IMR-90 (cell line): ENCODE results near the gene NAPEPLD. TPM values are rescaled to one million over a fixed set of nuclear protein-coding genes. Genes with fewer than 3 reads are reported as not detected.

Source experiments
- ATAC-seq: fragments of 200-7000 bp; cut with Tn5 transposase; 2 replicates; pipeline ENCODE4 v1.9.1; 2020; ENCODE audit warnings: low read depth, mild to moderate bottlenecking, moderate library complexity
- BruUV-seq: library from RNA; stranded (reverse); fragments of 400-500 nt; replicated peaks from 2 replicates; lab custom pipeline; 2021; lab: Mats Ljungman, UMichigan
- CTCF ChIA-PET: fragments of 300-600 bp; formaldehyde crosslinking; extraction: SDS; loops from one replicate; lab custom pipeline; 2021; ENCODE audit warnings: antibody characterized with exemption; lab: Yijun Ruan, JAX
- POLR2A ChIA-PET: fragments of 300-600 bp; sonication (Branson Sonifier 250); formaldehyde crosslinking; loops from one replicate; lab custom pipeline; 2022; ENCODE audit warnings: antibody characterized with exemption; ENCODE audit not compliant: unreplicated experiment; lab: Charles Lee
- DNase-seq: peaks from one replicate; pipeline ENCODE4 v3.0.0; 2013
- H2AFZ ChIP-seq: replicated peaks from 2 replicates; pipeline ENCODE3; 2013; ENCODE audit warnings: low read length, mild to moderate bottlenecking; ENCODE audit not compliant: poor library complexity
- H2AK5ac ChIP-seq: 2 replicates; pipeline ENCODE4 v1.6.1; 2013; ENCODE audit warnings: low read depth, low read length, inconsistent platforms
- H2AK9ac ChIP-seq: replicated peaks from 2 replicates; pipeline ENCODE3; 2013; ENCODE audit warnings: mild to moderate bottlenecking, low read depth, low read length, moderate library complexity; ENCODE audit not compliant: poor library complexity
- H2BK120ac ChIP-seq: 2 replicates; pipeline ENCODE4 v1.6.1; 2013; ENCODE audit warnings: low read depth, low read length, inconsistent platforms
- H2BK15ac ChIP-seq: 3 replicates; pipeline ENCODE4 v1.6.1; 2013; ENCODE audit warnings: low read depth, low read length, inconsistent platforms
- H2BK20ac ChIP-seq: 2 replicates; pipeline ENCODE4 v1.6.1; 2013; ENCODE audit warnings: low read depth, mild to moderate bottlenecking, inconsistent platforms, low read length, moderate library complexity
- H2BK5ac ChIP-seq: 2 replicates; pipeline ENCODE4 v1.6.1; 2013; ENCODE audit warnings: mild to moderate bottlenecking, low read depth, low read length, inconsistent platforms; ENCODE audit not compliant: poor library complexity, severe bottlenecking
- H3K14ac ChIP-seq: replicated peaks from 2 replicates; pipeline ENCODE4 v1.6.1; 2013; ENCODE audit warnings: low read depth, low read length, inconsistent platforms
- H3K18ac ChIP-seq: 2 replicates; pipeline ENCODE4 v1.6.1; 2013; ENCODE audit warnings: low read depth, low read length, control low read depth
- H3K23ac ChIP-seq: 2 replicates; pipeline ENCODE4 v1.6.1; 2013; ENCODE audit warnings: low read depth, low read length, inconsistent platforms
- H3K27ac ChIP-seq: 2 replicates; pipeline ENCODE4 v1.5.1; 2013; ENCODE audit warnings: mild to moderate bottlenecking, control low read depth, low read length; ENCODE audit not compliant: insufficient read depth
- H3K27me3 ChIP-seq: 2 replicates; pipeline ENCODE4 v1.6.1; 2013; ENCODE audit warnings: low read length; ENCODE audit not compliant: control insufficient read depth, insufficient read depth
- H3K36me3 ChIP-seq: 2 replicates; pipeline ENCODE4 v1.6.1; 2013; ENCODE audit warnings: low read length, mixed read lengths; ENCODE audit not compliant: control insufficient read depth, insufficient read depth
- H3K4ac ChIP-seq: 2 replicates; pipeline ENCODE4 v1.6.1; 2013; ENCODE audit warnings: low read depth, low read length, inconsistent platforms
- H3K4me1 ChIP-seq: 2 replicates; pipeline ENCODE4 v1.6.1; 2013; ENCODE audit warnings: low read length, mixed read lengths; ENCODE audit not compliant: control insufficient read depth, insufficient read depth
- H3K4me2 ChIP-seq: 2 replicates; pipeline ENCODE4 v1.6.1; 2013; ENCODE audit warnings: low read depth, mild to moderate bottlenecking, control low read depth, low read length, moderate library complexity
- H3K4me3 ChIP-seq: 2 replicates; pipeline ENCODE4 v1.5.1; 2013; ENCODE audit warnings: low read depth, mild to moderate bottlenecking, control low read depth, low read length, moderate library complexity; ENCODE audit not compliant: insufficient read depth
- H3K56ac ChIP-seq: 2 replicates; pipeline ENCODE4 v1.6.1; 2013; ENCODE audit warnings: low read length, inconsistent platforms; ENCODE audit not compliant: insufficient read depth; ENCODE audit errors: extremely low read depth
- H3K79me1 ChIP-seq, 2 experiments: 2 replicates each; pipeline ENCODE4 v1.6.1; 2013; ENCODE audit warnings: low read length in 2 of 2, inconsistent platforms in 1 of 2, low read depth in 1 of 2
- H3K9ac ChIP-seq: 2 replicates; pipeline ENCODE4 v1.6.1; 2013; ENCODE audit warnings: low read depth, low read length, control low read depth
- H3K9me1 ChIP-seq: 2 replicates; pipeline ENCODE4 v1.6.1; 2013; ENCODE audit warnings: low read length, inconsistent platforms; ENCODE audit not compliant: insufficient read depth
- H3K9me3 ChIP-seq: 2 replicates; pipeline ENCODE4 v1.6.1; 2013; ENCODE audit warnings: low read length; ENCODE audit not compliant: control insufficient read depth, insufficient read depth
- H4K20me1 ChIP-seq: 2 replicates; pipeline ENCODE4 v1.6.1; 2013; ENCODE audit warnings: low read length, inconsistent platforms; ENCODE audit not compliant: insufficient read depth
- H4K5ac ChIP-seq: 2 replicates; pipeline ENCODE4 v1.6.1; 2013; ENCODE audit warnings: mild to moderate bottlenecking, low read depth, low read length, control low read depth
- H4K8ac ChIP-seq, 2 experiments: 2 replicates each; pipeline ENCODE4 v1.6.1; 2013; ENCODE audit warnings: low read depth in 2 of 2, low read length in 2 of 2, control low read depth in 1 of 2, inconsistent platforms in 1 of 2
- H4K91ac ChIP-seq: 2 replicates; pipeline ENCODE4 v1.6.1; 2013; ENCODE audit warnings: low read depth, low read length, inconsistent platforms; ENCODE audit not compliant: insufficient read depth
- CEBPB ChIP-seq: IDR thresholded peaks from 2 replicates; pipeline ENCODE4 v1.6.1; 2012; ENCODE audit warnings: low read depth, low read length, improper control_type of control experiment
- MAZ ChIP-seq: IDR thresholded peaks from 2 replicates; pipeline ENCODE4 v1.6.1; 2012; ENCODE audit warnings: low read depth, mild to moderate bottlenecking, low read length, improper control_type of control experiment, moderate library complexity, borderline replicate concordance
- whole genome bisulfite sequencing, 2 experiments: methylation state at CpG; one replicate each; pipeline versions ENCODE4 v1.1.5 to v1.1.7; 2013; ENCODE audit warnings: missing lambda C conversion rate in 2 of 2; ENCODE audit not compliant: insufficient read length in 1 of 2; ENCODE audit errors: extremely low coverage in 2 of 2; 5-methylcytosine and 5-hydroxymethylcytosine counted together
- dilution Hi-C: fragments of 300-500 bp; cut with HindIII; formaldehyde crosslinking; loops from one replicate; pipeline ENCODE4 v1.14.3; 2018; ENCODE audit warnings: low sequenced_read_pairs; ENCODE audit not compliant: unreplicated experiment
- in situ Hi-C: fragments of 300-500 bp; cut with MboI; formaldehyde crosslinking; loops from 3 replicates; pipeline ENCODE4 v1.14.3; 2019; ENCODE audit warnings: low sequenced_read_pairs, inconsistent platforms, mixed read lengths
- intact Hi-C: fragments of 100-400 bp; cut with micrococcal nuclease; formaldehyde crosslinking; loops from 2 replicates; pipeline ENCODE4 v1.10.0; 2022
- polyA plus RNA-seq, 3 experiments: library from polyadenylated mRNA; depleted of rRNA; stranded (reverse); fragments of >200 nt; gene quantifications; 2 replicates each; pipeline ENCODE4 v1.2.3, GENCODE V29; 2012; ENCODE audit warnings: low replicate concordance in 1 of 3
- total RNA-seq: library from RNA; depleted of rRNA; stranded (reverse); fragments of >200 nt; gene quantifications from 2 replicates; pipeline ENCODE4 v1.2.3, GENCODE V29; 2012

The NAPEPLD gene
- total and polyA plus RNA-seq, 2 of the 4 experiments (the other 2 are of a cell fraction): 2.2 to 3.4 TPM

DNA sequence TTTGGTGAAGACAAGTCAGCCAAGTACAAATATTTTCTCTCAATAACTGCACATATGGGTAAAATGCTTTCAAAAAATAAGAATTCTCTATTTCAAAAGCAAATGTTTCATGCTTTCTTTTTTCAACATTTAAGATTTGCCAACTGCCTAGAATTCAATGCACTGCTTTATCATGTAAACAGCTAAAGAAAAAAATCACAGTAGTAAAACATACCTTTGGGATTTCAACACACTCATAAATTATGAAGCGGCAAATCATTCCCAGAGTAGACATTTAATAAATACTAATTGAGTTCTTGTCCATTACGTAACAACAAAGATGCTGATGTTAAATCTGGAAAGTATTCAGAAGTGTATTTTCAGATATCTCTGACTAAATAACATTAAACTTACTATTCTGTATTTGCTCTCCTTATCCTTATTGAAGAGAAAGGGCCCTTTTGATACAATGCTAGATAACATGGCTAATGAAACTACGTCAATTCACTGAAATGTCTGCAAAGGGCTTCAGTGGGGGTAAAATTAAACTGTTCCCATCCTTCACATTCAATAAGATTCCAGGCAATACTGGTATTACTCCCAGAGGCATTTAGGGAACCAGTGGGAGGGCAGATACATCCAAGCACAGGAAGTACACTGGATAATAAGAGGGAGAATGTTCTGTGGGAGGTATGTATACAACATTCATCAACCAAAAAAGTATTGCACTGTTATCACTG lies 13.9 kb downstream of the NAPEPLD start:
- dilution Hi-C loops: no loop called here
- H3K9me3 ChIP-seq: no peaks in the 10 kb centered on the region
- no peak overlapping the region for H2AFZ ChIP-seq
- peak overlapping the region; percentile 9; the same call in 1 of the 2 replicates for H3K4me2 ChIP-seq
- DNase-seq (no peak), ATAC-seq (peak; percentile 72)
- no peak overlapping the region for H3K27ac ChIP-seq
- H2BK5ac ChIP-seq: no peak overlapping the region
- no peak overlapping the region for H3K56ac ChIP-seq
- H2BK20ac ChIP-seq: no peak overlapping the region
- 0 out of 2 replicates have a peak, but pooled peaks cover 3% of the 10 kb centered on the region for H4K20me1 ChIP-seq
- no peak overlapping the region for H3K14ac ChIP-seq
- H2AK5ac ChIP-seq: no peak overlapping the region
- ChIA-PET CTCF (interaction anchor here (0.5 kb wide), 1 partner anchor 397 kb away, joined by 4 read pairs; no protein-coding TSS in a partner anchor), POLR2A (no interaction called here)
- no peak overlapping the region for H2AK9ac ChIP-seq
- no peak overlapping the region for H3K9ac ChIP-seq
- no peak overlapping the region for H2BK15ac ChIP-seq
- in situ Hi-C loops: no loop called here
- peaks cover 4% of the 10 kb centered on the region; the same call in 1 of the 2 replicates for H3K9me1 ChIP-seq
- H2BK120ac ChIP-seq: no peak overlapping the region
- no peaks in the 10 kb centered on the region; a peak in 2 of 4 replicates for H3K79me1 ChIP-seq
- H4K8ac ChIP-seq: no peak overlapping the region
- intact Hi-C loops: no loop called here
- H3K27me3 ChIP-seq: no peaks in the 10 kb centered on the region
- H3K36me3 ChIP-seq: no peaks in the 10 kb centered on the region
- no peak overlapping the region for H4K91ac ChIP-seq
- H3K4me3 ChIP-seq: no peak overlapping the region
- H3K4ac ChIP-seq: no peak overlapping the region
- no peak overlapping the region for H3K23ac ChIP-seq
- no peak overlapping the region for H4K5ac ChIP-seq
- no peak overlapping the region for H3K18ac ChIP-seq
- peaks cover 1% of the 10 kb centered on the region; the same call in 1 of the 2 replicates for H3K4me1 ChIP-seq
- BruUV-seq: no TSS peak
- WGBS, 2 experiments: no CpG with 5 or more reads among the region's 3 CpGs
- TF ChIP-seq CEBPB (0 out of 2 replicates have a peak, but pooled peaks have one; percentile 17), MAZ (no peak)
